GM12878 (cell line): ENCODE measurements around the gene NUDT1. TPM values are rescaled to one million over a fixed set of nuclear protein-coding genes. Genes with fewer than 3 reads are reported as not detected.

Experiments
- ATAC-seq: fragments of 200-7000 bp; cut with Tn5 transposase; 3 replicates; pipeline ENCODE4 v1.9.1; 2020; ENCODE audit warnings: mild to moderate bottlenecking, moderate library complexity
- BruUV-seq: library from RNA; stranded (reverse); fragments of 400-500 nt; replicated peaks from 2 replicates; lab custom pipeline; 2021; lab: Mats Ljungman, UMichigan
- CTCF ChIA-PET: fragments of 300-600 bp; sonication (Branson Sonifier 250); formaldehyde crosslinking; extraction: SDS; loops from one replicate; lab custom pipeline; 2021; ENCODE audit warnings: inconsistent platforms; lab: Yijun Ruan, JAX
- POLR2A ChIA-PET: fragments of 350-600 bp; formaldehyde crosslinking; extraction: SDS; loops from one replicate; lab custom pipeline; 2021; ENCODE audit warnings: inconsistent platforms; lab: Charles Lee
- RAD21 ChIA-PET: fragments of 300-600 bp; sonication (Branson Sonifier 250); formaldehyde crosslinking; loops from one replicate; lab custom pipeline; 2023; ENCODE audit warnings: antibody characterized with exemption; ENCODE audit not compliant: unreplicated experiment; lab: Charles Lee
- SMC1A ChIA-PET: fragments of 300-600 bp; sonication (Branson Sonifier 250); formaldehyde crosslinking; loops from one replicate; lab custom pipeline; 2023; ENCODE audit not compliant: unreplicated experiment, uncharacterized antibody; lab: Charles Lee
- DNase-seq: peaks from one replicate; pipeline ENCODE4 v3.0.0-alpha.2; 2011; ENCODE audit warnings: low read depth, low spot score
- FAIRE-seq: peaks from 3 replicates; lab custom pipeline; 2011; peaks lifted over from hg19 to GRCh38; lab: Jason Lieb, UNC
- H2AFZ ChIP-seq: 2 replicates; pipeline ENCODE4 v1.6.0; 2011; ENCODE audit warnings: low read depth, low read length, control low read depth; ENCODE audit not compliant: control insufficient read depth
- H3K27ac ChIP-seq: 2 replicates; pipeline ENCODE4 v1.5.1; 2011; ENCODE audit warnings: control low read depth; ENCODE audit not compliant: control insufficient read depth, insufficient read depth
- H3K27me3 ChIP-seq, 2 experiments: replicated peaks in 1 of 2; 2 replicates each; pipeline versions ENCODE4 v1.6.0 to v1.6.1; 2011; ENCODE audit warnings: low read length in 1 of 2; ENCODE audit not compliant: control insufficient read depth in 2 of 2, insufficient read depth in 2 of 2
- H3K36me3 ChIP-seq, 2 experiments: 2 replicates each; pipeline ENCODE4 v1.5.1; 2011; ENCODE audit warnings: low read length in 1 of 2; ENCODE audit not compliant: control insufficient read depth in 2 of 2, insufficient read depth in 2 of 2
- H3K4me1 ChIP-seq: 2 replicates; pipeline ENCODE4 v1.6.1; 2011; ENCODE audit warnings: mild to moderate bottlenecking, low read length, moderate library complexity, mixed read lengths; ENCODE audit not compliant: control insufficient read depth, insufficient read depth
- H3K4me2 ChIP-seq: 2 replicates; pipeline ENCODE4 v1.6.0; 2011; ENCODE audit warnings: control low read depth; ENCODE audit not compliant: control insufficient read depth, insufficient read depth
- H3K4me3 ChIP-seq: fragments of 200-600 bp; sonication (generic); 2 replicates; pipeline ENCODE4 v1.5.1; 2016
- H3K79me2 ChIP-seq: 2 replicates; pipeline ENCODE4 v1.6.0; 2011; ENCODE audit warnings: low read length; ENCODE audit not compliant: control insufficient read depth, insufficient read depth
- H3K9ac ChIP-seq: 2 replicates; pipeline ENCODE4 v1.8.0; 2011; ENCODE audit warnings: low read length, control low read depth, mixed read lengths; ENCODE audit not compliant: control insufficient read depth, insufficient read depth
- H3K9me3 ChIP-seq: replicated peaks from 3 replicates; pipeline ENCODE4 v1.5.1; 2011; ENCODE audit warnings: mild to moderate bottlenecking, low read length; ENCODE audit not compliant: control insufficient read depth, insufficient read depth
- H4K20me1 ChIP-seq: 2 replicates; pipeline ENCODE4 v1.6.0; 2011; ENCODE audit not compliant: control insufficient read depth, insufficient read depth
- HDGF ChIP-seq: fragments of 450-650 bp; IDR thresholded peaks from 2 replicates; pipeline ENCODE4 v1.6.1; 2016; ENCODE audit warnings: antibody characterized with exemption
- LARP7 ChIP-seq: fragments of 450-650 bp; IDR thresholded peaks from 2 replicates; pipeline ENCODE4 v1.6.1; 2017; ENCODE audit warnings: mild to moderate bottlenecking
- NFXL1 ChIP-seq: fragments of 450-650 bp; IDR thresholded peaks from 2 replicates; pipeline ENCODE4 v1.6.1; 2017; ENCODE audit warnings: antibody characterized with exemption, mild to moderate bottlenecking, borderline replicate concordance
- PAX8 ChIP-seq: fragments of 450-650 bp; IDR thresholded peaks from 2 replicates; pipeline ENCODE4 v1.6.1; 2017; ENCODE audit warnings: mild to moderate bottlenecking, moderate library complexity
- ZNF622 ChIP-seq: fragments of 450-650 bp; IDR thresholded peaks from 2 replicates; pipeline ENCODE4 v1.6.1; 2017; ENCODE audit warnings: mild to moderate bottlenecking, inconsistent platforms
- WGBS: methylation state at CpG from one replicate; pipeline ENCODE4 v1.1.6; 2016; ENCODE audit warnings: low lambda C conversion rate; ENCODE audit not compliant: insufficient replicate concordance, insufficient coverage; ENCODE audit errors: missing lambda C conversion rate; 5-methylcytosine and 5-hydroxymethylcytosine counted together
- in situ Hi-C: fragments of 300-500 bp; cut with MboI; formaldehyde crosslinking; loops from 9 replicates; pipeline ENCODE4 v1.14.3; 2018; ENCODE audit warnings: mixed read lengths
- intact Hi-C: fragments of 100-400 bp; cut with micrococcal nuclease; formaldehyde crosslinking; loops from one replicate; pipeline ENCODE4 v1.14.2; 2022; ENCODE audit not compliant: unreplicated experiment
- polyA plus RNA-seq, 11 experiments: library from polyadenylated mRNA; depleted of rRNA in 4 of 11; unstranded in 6 of 11; stranded (reverse) in 5 of 11; fragments of >200 nt; fragmentation: Nextera tagmentation in 4 of 11; fragmentation: Illumina TruSeq in 1 of 11; extraction: Ambion mirVana in 4 of 11; extraction: Trizol in 1 of 11; gene quantifications; 1 replicate in 1 of 11; 2 replicates in 10 of 11; pipeline versions ENCODE4 v1.2.1 to v1.2.3, GENCODE V29; 2011 to 2016; ENCODE audit warnings: inconsistent platforms in 2 of 11, missing spikeins in 2 of 11, low read depth in 1 of 11
- total RNA-seq, 4 experiments: library from RNA; depleted of rRNA in 3 of 4; stranded (reverse); fragments of >200 nt in 3 of 4; fragmentation: Illumina TruSeq in 1 of 4; extraction: Trizol in 1 of 4; gene quantifications; 2 replicates each; pipeline versions ENCODE4 v1.2.1 to v1.2.3, GENCODE V29; 2013 to 2021
- TF ChIP-seq, protein P1 (sequence below): fragments of 450-650 bp; formaldehyde crosslinking; IDR thresholded peaks from 2 replicates; pipeline ENCODE4 v1.5.0; 2022; ENCODE audit warnings: mild to moderate bottlenecking, missing genetic modification characterization
- TF ChIP-seq, protein P2 (sequence below): fragments of 450-650 bp; IDR thresholded peaks from 2 replicates; pipeline ENCODE4 v1.6.1; 2017; ENCODE audit warnings: mild to moderate bottlenecking, moderate library complexity
- TF ChIP-seq, protein P3 (sequence below): IDR thresholded peaks from 2 replicates; pipeline ENCODE4 v1.6.1; 2012; ENCODE audit warnings: low read depth, low read length, improper control_type of control experiment
- TF ChIP-seq, protein P4 (sequence below): IDR thresholded peaks from 2 replicates; pipeline ENCODE4 v1.6.1; 2012; ENCODE audit warnings: improper control_type of control experiment, low read depth, low read length; ENCODE audit not compliant: insufficient replicate concordance

Gene NUDT1
- total and polyA plus RNA-seq, 10 of the 15 experiments (the other 5 are each of a cell fraction or from before 2014, with no cell fraction given), result 7.7 to 122 (median 59.2) TPM

DNA sequence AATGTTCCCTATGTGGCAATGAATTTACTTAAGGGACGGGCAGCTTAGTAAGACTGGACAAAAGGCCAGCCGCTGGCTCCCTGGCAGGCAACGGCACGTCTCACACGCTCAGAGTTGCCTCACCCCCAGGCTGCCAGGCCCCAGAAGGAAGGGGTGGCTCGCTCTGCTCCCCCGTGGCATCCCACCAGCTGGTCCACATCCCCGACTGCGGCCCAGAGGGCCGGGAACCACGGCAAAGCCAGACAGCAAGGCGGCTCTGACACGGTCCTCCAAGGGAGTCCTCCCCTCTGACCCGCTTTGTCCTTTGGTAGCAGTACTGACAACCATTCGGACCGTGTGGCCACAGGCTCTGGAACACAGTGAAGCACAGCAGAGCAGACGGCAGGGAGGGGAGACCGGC lies 34.1 kb downstream of the NUDT1 start (continued):
- TF ChIP-seq, protein P1, sequence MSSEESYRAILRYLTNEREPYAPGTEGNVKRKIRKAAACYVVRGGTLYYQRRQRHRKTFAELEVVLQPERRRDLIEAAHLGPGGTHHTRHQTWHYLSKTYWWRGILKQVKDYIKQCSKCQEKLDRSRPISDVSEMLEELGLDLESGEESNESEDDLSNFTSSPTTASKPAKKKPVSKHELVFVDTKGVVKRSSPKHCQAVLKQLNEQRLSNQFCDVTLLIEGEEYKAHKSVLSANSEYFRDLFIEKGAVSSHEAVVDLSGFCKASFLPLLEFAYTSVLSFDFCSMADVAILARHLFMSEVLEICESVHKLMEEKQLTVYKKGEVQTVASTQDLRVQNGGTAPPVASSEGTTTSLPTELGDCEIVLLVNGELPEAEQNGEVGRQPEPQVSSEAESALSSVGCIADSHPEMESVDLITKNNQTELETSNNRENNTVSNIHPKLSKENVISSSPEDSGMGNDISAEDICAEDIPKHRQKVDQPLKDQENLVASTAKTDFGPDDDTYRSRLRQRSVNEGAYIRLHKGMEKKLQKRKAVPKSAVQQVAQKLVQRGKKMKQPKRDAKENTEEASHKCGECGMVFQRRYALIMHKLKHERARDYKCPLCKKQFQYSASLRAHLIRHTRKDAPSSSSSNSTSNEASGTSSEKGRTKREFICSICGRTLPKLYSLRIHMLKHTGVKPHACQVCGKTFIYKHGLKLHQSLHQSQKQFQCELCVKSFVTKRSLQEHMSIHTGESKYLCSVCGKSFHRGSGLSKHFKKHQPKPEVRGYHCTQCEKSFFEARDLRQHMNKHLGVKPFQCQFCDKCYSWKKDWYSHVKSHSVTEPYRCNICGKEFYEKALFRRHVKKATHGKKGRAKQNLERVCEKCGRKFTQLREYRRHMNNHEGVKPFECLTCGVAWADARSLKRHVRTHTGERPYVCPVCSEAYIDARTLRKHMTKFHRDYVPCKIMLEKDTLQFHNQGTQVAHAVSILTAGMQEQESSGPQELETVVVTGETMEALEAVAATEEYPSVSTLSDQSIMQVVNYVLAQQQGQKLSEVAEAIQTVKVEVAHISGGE (CRISPR knock-in tag), result no peak
- TF ChIP-seq, protein P2, sequence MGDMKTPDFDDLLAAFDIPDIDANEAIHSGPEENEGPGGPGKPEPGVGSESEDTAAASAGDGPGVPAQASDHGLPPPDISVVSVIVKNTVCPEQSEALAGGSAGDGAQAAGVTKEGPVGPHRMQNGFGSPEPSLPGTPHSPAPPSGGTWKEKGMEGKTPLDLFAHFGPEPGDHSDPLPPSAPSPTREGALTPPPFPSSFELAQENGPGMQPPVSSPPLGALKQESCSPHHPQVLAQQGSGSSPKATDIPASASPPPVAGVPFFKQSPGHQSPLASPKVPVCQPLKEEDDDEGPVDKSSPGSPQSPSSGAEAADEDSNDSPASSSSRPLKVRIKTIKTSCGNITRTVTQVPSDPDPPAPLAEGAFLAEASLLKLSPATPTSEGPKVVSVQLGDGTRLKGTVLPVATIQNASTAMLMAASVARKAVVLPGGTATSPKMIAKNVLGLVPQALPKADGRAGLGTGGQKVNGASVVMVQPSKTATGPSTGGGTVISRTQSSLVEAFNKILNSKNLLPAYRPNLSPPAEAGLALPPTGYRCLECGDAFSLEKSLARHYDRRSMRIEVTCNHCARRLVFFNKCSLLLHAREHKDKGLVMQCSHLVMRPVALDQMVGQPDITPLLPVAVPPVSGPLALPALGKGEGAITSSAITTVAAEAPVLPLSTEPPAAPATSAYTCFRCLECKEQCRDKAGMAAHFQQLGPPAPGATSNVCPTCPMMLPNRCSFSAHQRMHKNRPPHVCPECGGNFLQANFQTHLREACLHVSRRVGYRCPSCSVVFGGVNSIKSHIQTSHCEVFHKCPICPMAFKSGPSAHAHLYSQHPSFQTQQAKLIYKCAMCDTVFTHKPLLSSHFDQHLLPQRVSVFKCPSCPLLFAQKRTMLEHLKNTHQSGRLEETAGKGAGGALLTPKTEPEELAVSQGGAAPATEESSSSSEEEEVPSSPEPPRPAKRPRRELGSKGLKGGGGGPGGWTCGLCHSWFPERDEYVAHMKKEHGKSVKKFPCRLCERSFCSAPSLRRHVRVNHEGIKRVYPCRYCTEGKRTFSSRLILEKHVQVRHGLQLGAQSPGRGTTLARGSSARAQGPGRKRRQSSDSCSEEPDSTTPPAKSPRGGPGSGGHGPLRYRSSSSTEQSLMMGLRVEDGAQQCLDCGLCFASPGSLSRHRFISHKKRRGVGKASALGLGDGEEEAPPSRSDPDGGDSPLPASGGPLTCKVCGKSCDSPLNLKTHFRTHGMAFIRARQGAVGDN, result no peak

DNA sequence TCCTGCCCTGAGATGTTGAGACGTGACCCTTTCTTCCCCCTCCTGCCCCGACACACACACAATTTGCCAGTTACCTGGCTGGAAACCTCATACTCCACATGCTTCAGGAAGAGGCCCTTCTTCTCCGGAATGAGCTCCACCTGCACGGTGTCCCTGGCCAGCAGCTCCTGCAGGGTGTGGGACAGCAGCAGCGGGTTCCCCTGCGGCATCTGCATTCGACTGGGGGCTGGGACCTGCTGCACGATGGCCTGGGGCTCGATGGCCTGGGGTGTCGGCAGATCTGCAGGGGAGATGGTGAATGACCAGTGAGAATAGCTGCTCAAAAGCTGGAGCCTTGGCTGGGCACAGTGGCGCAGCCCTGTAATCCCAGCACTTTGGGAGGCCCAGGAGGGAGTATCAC lies 36.0 kb downstream of the NUDT1 start:
- Histone ChIP-seq H3K27me3 (no peaks in the 10 kb centered on the region), H3K27ac (no peak overlapping the region), H3K4me2 (no peak overlapping the region), H4K20me1 (no peaks in the 10 kb centered on the region; the same call in 1 of the 2 replicates), H3K9ac (no peak overlapping the region), H3K79me2 (peaks cover 16% of the 10 kb centered on the region), H3K4me3 (no peak overlapping the region), H3K36me3 (peaks cover 4 to 26% of the 10 kb centered on the region in 2 experiments; a peak in 3 of 4 replicates), H3K9me3 (no peaks in the 10 kb centered on the region), H2AFZ (no peak overlapping the region), H3K4me1 (no peaks in the 10 kb centered on the region)
- FAIRE-seq (no peak), ATAC-seq (no peak), DNase-seq (no peak)
- BruUV-seq, result no TSS peak
- intact Hi-C loops, result no loop called here
- ChIA-PET POLR2A (no interaction called here), CTCF (no interaction called here), SMC1A (no interaction called here), RAD21 (no interaction called here)
- in situ Hi-C loops, result no loop called here
- 92% methylated on average over 11 of the region's 11 CpGs for WGBS
- TF ChIP-seq ZNF622 (no peak), HDGF (no peak), NFXL1 (no peak), PAX8 (no peak), LARP7 (no peak)
- TF ChIP-seq, protein P3, sequence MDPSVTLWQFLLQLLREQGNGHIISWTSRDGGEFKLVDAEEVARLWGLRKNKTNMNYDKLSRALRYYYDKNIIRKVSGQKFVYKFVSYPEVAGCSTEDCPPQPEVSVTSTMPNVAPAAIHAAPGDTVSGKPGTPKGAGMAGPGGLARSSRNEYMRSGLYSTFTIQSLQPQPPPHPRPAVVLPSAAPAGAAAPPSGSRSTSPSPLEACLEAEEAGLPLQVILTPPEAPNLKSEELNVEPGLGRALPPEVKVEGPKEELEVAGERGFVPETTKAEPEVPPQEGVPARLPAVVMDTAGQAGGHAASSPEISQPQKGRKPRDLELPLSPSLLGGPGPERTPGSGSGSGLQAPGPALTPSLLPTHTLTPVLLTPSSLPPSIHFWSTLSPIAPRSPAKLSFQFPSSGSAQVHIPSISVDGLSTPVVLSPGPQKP, result no peak
- TF ChIP-seq, protein P4, sequence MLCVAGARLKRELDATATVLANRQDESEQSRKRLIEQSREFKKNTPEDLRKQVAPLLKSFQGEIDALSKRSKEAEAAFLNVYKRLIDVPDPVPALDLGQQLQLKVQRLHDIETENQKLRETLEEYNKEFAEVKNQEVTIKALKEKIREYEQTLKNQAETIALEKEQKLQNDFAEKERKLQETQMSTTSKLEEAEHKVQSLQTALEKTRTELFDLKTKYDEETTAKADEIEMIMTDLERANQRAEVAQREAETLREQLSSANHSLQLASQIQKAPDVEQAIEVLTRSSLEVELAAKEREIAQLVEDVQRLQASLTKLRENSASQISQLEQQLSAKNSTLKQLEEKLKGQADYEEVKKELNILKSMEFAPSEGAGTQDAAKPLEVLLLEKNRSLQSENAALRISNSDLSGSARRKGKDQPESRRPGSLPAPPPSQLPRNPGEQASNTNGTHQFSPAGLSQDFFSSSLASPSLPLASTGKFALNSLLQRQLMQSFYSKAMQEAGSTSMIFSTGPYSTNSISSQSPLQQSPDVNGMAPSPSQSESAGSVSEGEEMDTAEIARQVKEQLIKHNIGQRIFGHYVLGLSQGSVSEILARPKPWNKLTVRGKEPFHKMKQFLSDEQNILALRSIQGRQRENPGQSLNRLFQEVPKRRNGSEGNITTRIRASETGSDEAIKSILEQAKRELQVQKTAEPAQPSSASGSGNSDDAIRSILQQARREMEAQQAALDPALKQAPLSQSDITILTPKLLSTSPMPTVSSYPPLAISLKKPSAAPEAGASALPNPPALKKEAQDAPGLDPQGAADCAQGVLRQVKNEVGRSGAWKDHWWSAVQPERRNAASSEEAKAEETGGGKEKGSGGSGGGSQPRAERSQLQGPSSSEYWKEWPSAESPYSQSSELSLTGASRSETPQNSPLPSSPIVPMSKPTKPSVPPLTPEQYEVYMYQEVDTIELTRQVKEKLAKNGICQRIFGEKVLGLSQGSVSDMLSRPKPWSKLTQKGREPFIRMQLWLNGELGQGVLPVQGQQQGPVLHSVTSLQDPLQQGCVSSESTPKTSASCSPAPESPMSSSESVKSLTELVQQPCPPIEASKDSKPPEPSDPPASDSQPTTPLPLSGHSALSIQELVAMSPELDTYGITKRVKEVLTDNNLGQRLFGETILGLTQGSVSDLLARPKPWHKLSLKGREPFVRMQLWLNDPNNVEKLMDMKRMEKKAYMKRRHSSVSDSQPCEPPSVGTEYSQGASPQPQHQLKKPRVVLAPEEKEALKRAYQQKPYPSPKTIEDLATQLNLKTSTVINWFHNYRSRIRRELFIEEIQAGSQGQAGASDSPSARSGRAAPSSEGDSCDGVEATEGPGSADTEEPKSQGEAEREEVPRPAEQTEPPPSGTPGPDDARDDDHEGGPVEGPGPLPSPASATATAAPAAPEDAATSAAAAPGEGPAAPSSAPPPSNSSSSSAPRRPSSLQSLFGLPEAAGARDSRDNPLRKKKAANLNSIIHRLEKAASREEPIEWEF, result no peak
